Right cardiac atrium (tissue), 5 donors: ENCODE measurements around the gene ACOT2. TPM values are rescaled to one million over a fixed set of nuclear protein-coding genes. Genes with fewer than 3 reads are reported as not detected.
"Not testable (repeated sequence)": the region's sequence is repeated elsewhere in the genome, so short reads cannot be mapped to it uniquely, and the experiment has no call there.

Experiments
- ATAC-seq, 2 donors: fragments of 200-7000 bp; cut with Tn5 transposase; one replicate each; pipeline versions ENCODE4 v1.8.0 to v1.9.1; 2020; ENCODE audit warnings: moderate library complexity in 2 of 2, mild to moderate bottlenecking in 1 of 2
- DNase-seq, 3 donors: peaks; one replicate each; pipeline ENCODE4 v3.0.0-alpha.2; 2020
- H3K27ac ChIP-seq: one replicate; pipeline ENCODE4 v1.5.1; 2013; ENCODE audit warnings: mild to moderate bottlenecking, low read length, control low read depth, moderate library complexity
- H3K27me3 ChIP-seq: one replicate; pipeline ENCODE4 v1.6.1; 2013; ENCODE audit not compliant: control insufficient read depth, insufficient read depth
- H3K4me1 ChIP-seq: one replicate; pipeline ENCODE4 v1.6.1; 2013; ENCODE audit warnings: low read length; ENCODE audit not compliant: control insufficient read depth, insufficient read depth
- H3K4me3 ChIP-seq: one replicate; pipeline ENCODE4 v1.5.1; 2013; ENCODE audit warnings: low read length, control low read depth
- H3K9me3 ChIP-seq: one replicate; pipeline ENCODE4 v1.6.1; 2013; ENCODE audit warnings: low read length; ENCODE audit not compliant: control insufficient read depth
- WGBS: extraction: QIAGEN DNeasy Blood & Tissue Kit; methylation state at CpG from one replicate; pipeline ENCODE4 v1.1.7; 2013; 5-methylcytosine and 5-hydroxymethylcytosine counted together
- intact Hi-C, 4 donors: fragments of 100-400 bp; cut with DNase I; formaldehyde crosslinking; loops; one replicate each; pipeline versions ENCODE4 v1.11.0 to v1.14.0; 2022 to 2023
- long read RNA-seq, 4 donors: library from polyadenylated mRNA; unstranded; transcript quantifications; one replicate each; pipeline ENCODE4 v2.0.0, GENCODE V29; 2020 to 2021
- polyA plus RNA-seq: library from polyadenylated mRNA; stranded (reverse); fragments of 200-250 nt; gene quantifications from one replicate; pipeline ENCODE4 v1.2.3, GENCODE V29; 2013
- total RNA-seq, 4 donors: library from RNA; stranded (reverse); fragmentation: NEBNext Ultra II Directional; extraction: Animal tissue kit (Norgen Biotek cat#: 25700); gene quantifications; one replicate each; pipeline ENCODE4 v1.2.1, GENCODE V29; 2021
- donor health status: healthy with polysubstance abuse.
- donor health status: DM: no; HTN: yes; CAD: no.
- donor health status: DM: no; HTN: no; CAD: no.
- donor health status: DM: no; HTN: yes; CAD: no; lungs with severe emphysema.
- donor health status: DM: yes; HTN: yes; CAD: no.

The ACOT2 gene, protein sequence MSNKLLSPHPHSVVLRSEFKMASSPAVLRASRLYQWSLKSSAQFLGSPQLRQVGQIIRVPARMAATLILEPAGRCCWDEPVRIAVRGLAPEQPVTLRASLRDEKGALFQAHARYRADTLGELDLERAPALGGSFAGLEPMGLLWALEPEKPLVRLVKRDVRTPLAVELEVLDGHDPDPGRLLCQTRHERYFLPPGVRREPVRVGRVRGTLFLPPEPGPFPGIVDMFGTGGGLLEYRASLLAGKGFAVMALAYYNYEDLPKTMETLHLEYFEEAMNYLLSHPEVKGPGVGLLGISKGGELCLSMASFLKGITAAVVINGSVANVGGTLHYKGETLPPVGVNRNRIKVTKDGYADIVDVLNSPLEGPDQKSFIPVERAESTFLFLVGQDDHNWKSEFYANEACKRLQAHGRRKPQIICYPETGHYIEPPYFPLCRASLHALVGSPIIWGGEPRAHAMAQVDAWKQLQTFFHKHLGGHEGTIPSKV
- total RNA-seq, result 100 to 1,000 TPM; 100 to 141 (median 103) TPM
- 114 TPM for polyA plus RNA-seq
- long read RNA-seq, donor 1, transcript ACOT2-201 (3 exons, 1,774 nt), result major isoform, 189 of 204 reads
- long read RNA-seq, donor 1, partial matches to known transcripts, result 11 of 204 reads
- long read RNA-seq, donor 1, other reads (novel, unspliced or antisense), result 4 of 204 reads
- long read RNA-seq, donor 2, transcript ACOT2-201 (3 exons, 1,774 nt), result major isoform, 101 of 114 reads
- long read RNA-seq, donor 2, partial matches to known transcripts, result 9 of 114 reads
- long read RNA-seq, donor 2, other reads (novel, unspliced or antisense), result 4 of 114 reads
- long read RNA-seq, donor 3, transcript ACOT2-201 (3 exons, 1,774 nt), result major isoform, 548 of 582 reads
- long read RNA-seq, donor 3, partial matches to known transcripts, result 20 of 582 reads
- long read RNA-seq, donor 3, other reads (novel, unspliced or antisense), result 14 of 582 reads
- long read RNA-seq, donor 4, transcript ACOT2-201 (3 exons, 1,774 nt), result major isoform, 82 of 93 reads
- long read RNA-seq, donor 4, partial matches to known transcripts, result 1 of 93 reads
- long read RNA-seq, donor 4, other reads (novel, unspliced or antisense), result 10 of 93 reads

DNA sequence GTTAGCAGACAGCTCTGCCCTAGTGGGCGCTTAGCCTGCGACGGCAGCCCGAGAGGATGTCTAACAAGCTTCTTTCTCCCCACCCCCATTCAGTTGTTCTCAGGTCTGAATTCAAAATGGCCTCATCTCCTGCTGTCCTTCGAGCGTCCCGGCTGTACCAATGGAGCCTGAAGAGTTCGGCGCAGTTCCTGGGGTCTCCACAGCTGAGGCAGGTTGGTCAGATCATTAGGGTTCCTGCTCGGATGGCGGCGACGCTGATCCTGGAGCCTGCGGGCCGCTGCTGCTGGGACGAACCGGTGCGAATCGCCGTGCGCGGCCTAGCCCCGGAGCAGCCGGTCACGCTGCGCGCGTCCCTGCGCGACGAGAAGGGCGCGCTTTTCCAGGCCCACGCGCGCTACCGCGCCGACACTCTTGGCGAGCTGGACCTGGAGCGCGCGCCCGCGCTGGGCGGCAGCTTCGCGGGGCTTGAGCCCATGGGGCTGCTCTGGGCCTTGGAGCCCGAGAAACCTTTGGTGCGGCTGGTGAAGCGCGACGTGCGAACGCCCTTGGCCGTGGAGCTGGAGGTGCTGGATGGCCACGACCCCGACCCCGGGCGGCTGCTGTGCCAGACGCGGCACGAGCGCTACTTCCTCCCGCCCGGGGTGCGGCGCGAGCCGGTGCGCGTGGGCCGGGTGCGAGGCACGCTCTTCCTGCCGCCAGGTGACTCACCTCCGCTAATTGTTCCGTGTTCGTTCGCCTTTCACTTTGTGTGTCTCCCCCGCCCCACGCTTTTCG is at the start of gene ACOT2:
TSS of gene ACOT2 (plus strand) at position 29 of the 774 bp plus-strand sequence. CDS start at position 57, 28 bp downstream.
- H3K27me3 ChIP-seq, intact Hi-C loops, H3K4me1 ChIP-seq, H3K9me3 ChIP-seq: not testable (repeated sequence)
- DNase-seq (peak; percentile 86 to 92 (median 91)), ATAC-seq (peak; percentile 91 to 92)
- WGBS, result under 1% methylated on average over 78 of the region's 83 CpGs
- Histone ChIP-seq H3K4me3 (peak within 1 kb of the TSS; percentile 46), H3K27ac (peak within 1 kb of the TSS; percentile 94)

DNA sequence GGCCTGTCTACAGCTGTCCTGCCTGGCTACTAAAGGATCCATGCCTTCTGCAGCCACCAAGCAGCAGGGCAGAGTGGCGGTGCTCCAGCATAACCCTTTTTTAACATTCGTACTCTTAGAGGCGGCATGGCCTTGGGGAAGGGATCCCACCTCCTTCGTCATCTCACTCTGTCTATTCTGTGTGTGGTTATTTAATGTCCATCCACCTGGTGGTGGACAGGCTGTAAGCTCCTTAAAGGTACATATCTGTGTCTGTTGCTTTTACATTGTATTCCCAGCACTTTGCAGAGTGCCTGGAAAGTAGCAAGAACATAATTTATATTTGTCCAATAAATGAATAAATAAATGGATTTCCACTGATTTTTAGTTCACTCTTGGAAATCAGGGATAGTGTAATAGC is 47.8 kb upstream of the ACOT2 start:
- Histone ChIP-seq H3K4me1 (peaks cover 2% of the 10 kb centered on the region), H3K27ac (no peak overlapping the region), H3K27me3 (no peaks in the 10 kb centered on the region), H3K9me3 (no peaks in the 10 kb centered on the region), H3K4me3 (no peak overlapping the region)
- ATAC-seq (no peak), DNase-seq (no peak)
- WGBS, result 97% methylated on average over 4 of the region's 4 CpGs
- intact Hi-C loops, result loop anchor here in 1 of 4 donors (10.0 kb wide), 1 partner anchor 104 kb away; no protein-coding TSS in a partner anchor

DNA sequence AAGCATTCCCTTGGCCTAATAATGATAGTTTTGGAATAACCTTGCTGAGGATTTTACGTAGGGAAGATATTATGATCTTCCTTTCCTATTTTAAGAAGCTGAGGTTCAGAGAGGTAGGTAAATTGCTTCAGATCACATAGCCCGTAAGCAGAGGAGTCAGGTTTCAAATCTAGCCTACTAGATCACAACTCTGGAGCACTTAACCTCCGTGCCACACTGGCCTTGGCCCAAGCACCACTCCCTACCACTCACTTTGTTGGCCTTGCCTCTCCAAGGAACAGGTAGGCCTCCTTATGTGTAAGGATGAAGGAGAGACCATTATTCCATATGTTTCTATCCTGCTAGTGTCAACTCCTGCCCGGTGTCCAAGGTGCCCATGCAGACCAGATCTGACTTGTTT is 44.5 kb upstream of the ACOT2 start:
- H3K4me3 ChIP-seq, result no peak overlapping the region
- ATAC-seq (no peak), DNase-seq (no peak)
- H3K9me3 ChIP-seq, result no peaks in the 10 kb centered on the region
- no peak overlapping the region for H3K27ac ChIP-seq
- peaks cover 3% of the 10 kb centered on the region for H3K4me1 ChIP-seq
- 82% methylated on average over 4 of the region's 4 CpGs for WGBS
- H3K27me3 ChIP-seq, result no peaks in the 10 kb centered on the region
- intact Hi-C loops, result loop anchor here in 1 of 4 donors (10.0 kb wide), 1 partner anchor 100 kb away; no protein-coding TSS in a partner anchor

DNA sequence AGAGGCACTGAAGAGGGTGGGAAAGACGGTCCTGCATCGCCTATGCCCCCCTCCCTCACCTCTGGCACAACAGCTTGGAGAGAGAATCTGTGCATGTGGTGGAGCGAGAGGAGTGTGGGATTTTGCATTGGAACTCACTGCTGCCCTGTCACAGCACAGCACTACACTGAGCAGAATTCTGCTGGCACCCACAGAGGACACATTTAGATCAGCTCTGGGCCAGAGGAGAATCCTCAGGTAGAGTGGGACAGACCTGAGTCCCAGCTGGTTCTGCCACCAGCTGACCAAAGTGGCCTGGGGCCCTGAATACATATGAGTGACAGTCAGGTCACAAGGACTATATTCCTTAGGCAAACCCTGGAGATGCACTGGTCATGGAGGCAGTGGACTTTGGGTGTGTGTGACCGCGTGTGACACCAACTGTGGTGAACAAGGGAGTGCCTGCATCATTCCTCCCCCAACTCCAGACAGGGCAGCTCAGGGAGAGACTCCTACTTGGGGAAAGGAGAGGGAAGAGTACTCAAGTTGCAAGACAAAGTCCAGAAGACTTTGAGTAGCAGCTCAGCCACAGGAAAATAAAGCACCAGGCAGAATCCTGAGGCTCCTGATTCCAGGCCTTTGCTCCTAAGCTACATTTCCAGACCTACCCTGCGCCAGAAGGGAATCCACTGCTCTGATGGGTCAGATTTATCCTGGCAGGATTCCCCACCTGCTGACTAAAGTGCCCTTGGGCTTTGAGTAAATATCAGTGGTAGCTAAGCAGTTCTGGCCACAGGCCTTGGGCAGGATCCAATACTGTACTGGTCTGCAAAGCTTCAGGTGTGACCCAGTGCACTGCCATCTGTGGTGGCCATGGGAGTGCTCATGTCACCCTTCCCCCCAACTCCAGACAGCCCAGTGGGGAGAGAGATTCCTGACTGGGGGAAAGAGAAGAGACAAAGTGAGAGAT is 42.7 kb upstream of the ACOT2 start:
- H3K27me3 ChIP-seq, result no peaks in the 10 kb centered on the region
- H3K4me1 ChIP-seq, result peaks cover 3% of the 10 kb centered on the region
- no peaks in the 10 kb centered on the region for H3K9me3 ChIP-seq
- no peak overlapping the region for H3K4me3 ChIP-seq
- peak in 1 of 3 donors; percentile 34 for DNase-seq
- 88% methylated on average over 6 of the region's 6 CpGs for WGBS
- intact Hi-C loops, result loop anchor here in 1 of 4 donors (10.0 kb wide), 1 partner anchor 98 kb away; no protein-coding TSS in a partner anchor
- peak; percentile 67 to 69 for ATAC-seq
- H3K27ac ChIP-seq, result no peak overlapping the region

DNA sequence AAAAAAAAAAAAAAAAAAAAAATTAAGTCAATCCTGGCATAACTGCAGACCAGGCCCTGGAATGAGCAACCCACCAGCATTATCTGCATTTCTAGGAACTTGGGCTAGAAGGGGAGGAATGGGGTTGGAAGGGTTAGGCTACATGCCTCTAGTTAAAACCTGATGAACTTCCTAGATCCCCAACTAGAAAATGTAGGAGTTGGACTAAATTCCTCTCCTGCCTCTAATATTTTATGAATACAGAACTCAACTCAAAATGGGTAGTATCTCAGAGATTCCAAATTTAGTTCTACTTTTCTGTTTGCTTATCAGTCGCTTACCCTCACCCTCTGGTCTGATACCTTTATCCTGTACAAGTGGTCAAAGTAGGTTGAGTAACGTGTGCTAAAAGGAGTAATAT is 39.7 kb upstream of the ACOT2 start:
- WGBS, result 71% methylated on average over 2 of the region's 2 CpGs
- H3K4me1 ChIP-seq, H3K27me3 ChIP-seq, H3K27ac ChIP-seq, ATAC-seq, H3K4me3 ChIP-seq, H3K9me3 ChIP-seq, DNase-seq: not testable (repeated sequence)
- intact Hi-C loops, result loop anchor here in 1 of 4 donors (10.0 kb wide), 1 partner anchor 95 kb away; no protein-coding TSS in a partner anchor

DNA sequence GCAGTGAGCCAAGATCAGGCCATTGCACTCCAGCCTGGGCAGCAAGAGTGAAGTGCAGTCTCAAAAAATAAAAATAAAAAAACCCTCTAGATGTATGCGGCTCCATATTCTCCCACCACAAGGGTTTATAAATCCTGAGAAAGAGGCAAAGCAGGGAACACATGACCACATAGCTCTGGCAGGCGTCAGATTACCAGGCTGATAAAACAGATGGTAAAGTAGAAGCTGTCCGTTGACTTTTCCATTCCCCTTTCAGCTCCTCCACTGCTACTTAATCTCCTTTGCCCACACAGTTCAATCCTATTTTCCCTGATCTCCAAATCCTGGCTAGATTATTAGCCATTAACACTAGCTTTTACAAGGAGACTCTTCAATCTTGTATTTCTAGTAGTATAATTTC is 37.0 kb upstream of the ACOT2 start:
- intact Hi-C loops, H3K4me3 ChIP-seq, H3K4me1 ChIP-seq, DNase-seq, H3K9me3 ChIP-seq, H3K27ac ChIP-seq, ATAC-seq, H3K27me3 ChIP-seq: not testable (repeated sequence)
- 66% methylated on average over 3 of the region's 3 CpGs for WGBS

DNA sequence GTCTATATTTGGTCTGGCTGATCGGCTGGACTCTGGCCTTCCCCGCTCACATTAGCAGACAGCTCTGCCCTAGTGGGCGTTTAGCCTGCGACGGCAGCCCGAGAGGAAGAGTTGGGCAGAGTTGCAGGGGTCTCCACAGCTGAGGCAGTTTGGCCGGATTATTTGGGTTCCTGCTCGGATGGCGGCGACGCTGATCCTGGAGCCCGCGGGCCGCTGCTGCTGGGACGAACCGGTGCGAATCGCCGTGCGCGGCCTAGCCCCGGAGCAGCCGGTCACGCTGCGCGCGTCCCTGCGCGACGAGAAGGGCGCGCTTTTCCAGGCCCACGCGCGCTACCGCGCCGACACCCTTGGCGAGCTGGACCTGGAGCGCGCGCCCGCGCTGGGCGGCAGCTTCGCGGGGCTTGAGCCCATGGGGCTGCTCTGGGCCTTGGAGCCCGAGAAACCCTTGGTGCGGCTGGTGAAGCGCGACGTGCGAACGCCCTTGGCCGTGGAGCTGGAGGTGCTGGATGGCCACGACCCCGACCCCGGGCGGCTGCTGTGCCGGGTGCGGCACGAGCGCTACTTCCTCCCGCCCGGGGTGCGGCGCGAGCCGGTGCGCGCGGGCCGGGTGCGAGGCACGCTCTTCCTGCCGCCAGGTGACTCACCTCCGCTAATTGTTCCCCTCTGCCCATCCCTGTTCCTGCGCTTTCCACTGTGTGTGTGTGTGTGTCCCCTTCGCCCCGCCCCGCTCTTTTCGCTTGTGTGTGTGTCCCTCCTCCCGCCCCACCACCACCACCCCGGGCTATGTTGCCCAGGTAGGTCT is 31.6 kb upstream of the ACOT2 start:
- WGBS, result under 1% methylated on average over 84 of the region's 84 CpGs
- DNase-seq (peak; percentile 60 to 83 (median 77)), ATAC-seq (peak; percentile 87 to 88)
- H3K27me3 ChIP-seq, H3K4me1 ChIP-seq, intact Hi-C loops, H3K9me3 ChIP-seq: not testable (repeated sequence)
- peak overlapping the region; percentile 61 for H3K27ac ChIP-seq
- H3K4me3 ChIP-seq, result peak overlapping the region; percentile 27

DNA sequence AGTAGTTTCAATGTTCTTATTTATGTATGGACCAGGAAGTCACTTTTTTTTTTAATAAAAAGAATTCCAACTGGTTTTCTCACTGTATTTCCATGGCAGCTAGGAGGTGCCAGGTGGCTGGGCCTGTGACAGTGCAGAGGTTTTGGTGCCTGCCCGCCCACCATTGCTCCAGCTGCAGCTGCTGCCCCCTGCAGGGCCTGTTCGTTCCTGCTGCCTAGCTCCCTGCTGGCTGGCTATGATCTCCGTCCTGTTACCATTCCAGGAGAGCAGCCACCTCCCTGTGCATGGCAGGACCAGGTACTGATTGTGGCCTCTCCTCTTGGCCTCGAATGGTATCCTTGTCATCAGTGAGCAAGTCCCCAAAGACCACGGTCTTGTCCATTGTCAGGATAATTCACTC is 30.0 kb upstream of the ACOT2 start:
- intact Hi-C loops, H3K27me3 ChIP-seq, H3K4me3 ChIP-seq, H3K9me3 ChIP-seq, H3K27ac ChIP-seq, H3K4me1 ChIP-seq: not testable (repeated sequence)
- ATAC-seq (peak; percentile 73 to 76), DNase-seq (peak; percentile 37 to 82 (median 76))
- WGBS, result 30% methylated on average over 5 of the region's 5 CpGs

DNA sequence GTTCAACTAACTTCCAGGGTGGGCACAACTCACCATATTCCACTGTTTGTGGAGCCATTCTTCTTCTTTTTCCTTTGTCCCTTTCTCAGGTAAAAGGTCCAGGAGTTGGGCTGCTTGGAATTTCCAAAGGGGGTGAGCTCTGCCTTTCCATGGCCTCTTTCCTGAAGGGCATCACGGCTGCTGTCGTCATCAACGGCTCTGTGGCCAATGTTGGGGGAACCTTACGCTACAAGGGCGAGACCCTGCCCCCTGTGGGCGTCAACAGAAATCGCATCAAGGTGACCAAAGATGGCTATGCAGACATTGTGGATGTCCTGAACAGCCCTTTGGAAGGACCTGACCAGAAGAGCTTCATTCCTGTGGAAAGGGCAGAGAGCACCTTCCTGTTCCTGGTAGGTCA is 26.1 kb upstream of the ACOT2 start:
- ATAC-seq, H3K27ac ChIP-seq, H3K27me3 ChIP-seq, H3K4me3 ChIP-seq, H3K9me3 ChIP-seq, DNase-seq, intact Hi-C loops, H3K4me1 ChIP-seq: not testable (repeated sequence)
- 73% methylated on average over 7 of the region's 7 CpGs for WGBS
